HG02623 (cell line): ENCODE data around the gene GMPR.

Source experiments
- ATAC-seq: cut with Tn5 transposase; IDR thresholded peaks from one replicate; pipeline ENCODE4 v1.9.1; 2021; ENCODE audit warnings: moderate library complexity; ENCODE audit not compliant: unreplicated experiment

Gene GMPR

GRCh38 chr6:16238057-16238962 lies at the start of gene GMPR:
GMPR (plus strand) TSS chr6:16238587; CDS start chr6:16238694, 107 bp downstream.
- peak; percentile 70 for ATAC-seq

DNA sequence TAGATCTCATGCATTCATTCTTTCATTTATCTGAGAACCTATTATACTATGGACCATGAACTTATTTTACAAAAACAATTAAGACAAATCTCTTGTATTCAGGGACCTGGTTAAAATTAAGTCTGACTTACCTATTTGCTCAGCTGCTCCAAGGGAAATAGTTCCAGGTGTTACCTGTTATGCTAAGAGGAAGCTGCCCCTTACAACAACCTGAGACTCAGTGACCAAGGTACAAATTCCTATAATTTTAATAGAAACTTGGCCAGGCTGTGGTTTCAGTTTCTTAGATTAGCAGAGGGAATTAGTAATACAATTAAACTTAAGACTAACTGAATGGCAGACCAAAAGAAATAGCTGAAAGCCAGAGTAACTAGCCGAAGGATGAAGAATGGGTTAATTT lies 48.2 kb upstream of the GMPR start:
- ATAC-seq = no peak

DNA sequence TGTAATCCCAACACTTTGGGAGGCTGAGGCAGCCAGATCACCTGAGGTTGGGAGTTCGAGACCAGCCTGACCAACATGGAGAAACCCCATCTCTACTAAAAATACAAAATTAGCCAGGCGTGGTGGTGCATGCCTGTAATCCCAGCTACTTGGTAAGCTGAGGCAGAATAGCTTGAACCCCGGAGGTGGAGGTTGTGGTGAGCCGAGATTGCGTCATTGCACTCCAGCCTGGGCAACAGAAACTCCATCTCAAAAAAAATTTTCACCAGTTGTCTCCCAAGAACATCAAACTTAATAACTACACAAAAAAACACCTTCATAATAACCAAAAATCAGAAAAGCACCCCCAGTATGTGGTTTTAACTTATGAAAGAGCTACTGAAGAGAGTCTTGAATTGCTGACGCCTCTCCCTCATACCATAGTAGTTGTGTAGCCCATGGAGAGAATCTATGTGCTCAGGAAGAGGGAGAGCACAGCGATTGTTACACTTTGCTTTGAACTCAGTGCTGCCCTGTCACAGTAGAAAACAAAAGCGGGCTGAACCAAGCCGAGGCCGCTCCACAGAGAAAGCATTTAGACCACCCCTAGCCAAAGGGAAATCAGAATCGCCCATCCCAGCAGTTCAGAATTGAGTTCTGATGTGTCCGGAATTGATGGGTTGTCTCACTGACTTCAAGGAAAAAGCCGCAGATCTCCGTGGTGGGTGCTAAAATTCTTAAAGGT lies 42.0 kb upstream of the GMPR start:
- no peak for ATAC-seq

DNA sequence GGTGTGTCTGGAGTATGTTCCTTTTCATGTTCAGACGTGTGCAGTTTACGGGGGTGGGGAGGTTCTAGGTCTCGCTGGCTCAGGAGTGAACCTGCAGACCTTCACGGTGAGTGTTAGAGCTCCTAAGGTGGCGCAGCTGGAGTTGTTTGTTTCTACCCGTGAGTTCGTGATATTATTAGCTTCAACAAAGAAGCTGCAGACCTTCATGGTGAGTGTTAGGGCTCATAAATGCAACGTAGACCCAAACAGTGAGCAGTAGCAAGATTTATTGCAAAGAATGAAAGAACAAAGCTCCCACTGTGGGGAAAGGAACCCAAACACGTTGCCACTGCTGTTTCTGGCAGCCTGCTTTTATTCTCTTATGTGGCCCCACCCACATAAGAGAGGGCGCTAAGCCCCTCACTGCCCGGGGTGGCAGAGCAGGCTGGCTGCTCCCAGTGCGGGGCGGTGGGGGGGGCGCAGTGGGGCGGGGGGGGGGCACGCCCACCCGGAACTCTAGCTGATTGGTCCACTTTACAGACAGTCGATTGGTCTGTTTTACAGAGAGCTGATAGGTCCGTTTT lies 41.3 kb upstream of the GMPR start:
- no peak for ATAC-seq

DNA sequence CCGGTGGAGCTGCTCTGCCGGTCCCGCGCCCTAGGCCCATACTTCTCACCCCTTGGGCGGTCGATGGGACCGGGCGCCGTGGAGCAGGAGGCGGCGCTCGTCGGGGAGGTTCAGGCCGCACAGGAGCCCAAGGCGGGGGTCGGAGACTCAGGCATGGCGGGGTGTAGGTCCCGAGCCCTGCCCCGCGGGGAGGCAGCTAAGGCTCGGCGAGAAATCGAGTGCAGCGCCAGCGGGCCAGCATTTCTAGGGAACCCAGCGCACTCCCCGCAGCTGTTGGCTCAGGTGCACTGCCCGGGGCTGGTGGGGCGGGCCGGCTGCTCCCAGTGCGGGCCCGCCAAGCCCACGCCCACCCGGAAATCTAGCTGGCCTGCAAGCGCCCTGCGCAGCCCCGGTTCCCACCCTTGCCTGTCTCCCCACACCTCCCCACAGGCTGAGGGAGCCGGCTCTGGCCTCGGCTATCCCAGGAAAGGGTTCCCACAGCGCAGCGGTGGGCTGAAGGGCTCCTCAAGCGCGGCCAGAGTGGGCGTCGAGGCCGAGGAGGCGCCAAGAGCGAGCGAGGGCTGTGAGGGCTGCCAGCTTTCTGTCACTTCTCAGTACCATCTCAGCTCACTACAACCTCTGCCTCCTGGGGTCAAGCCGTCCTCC lies 40.2 kb upstream of the GMPR start:
- no peak for ATAC-seq

DNA sequence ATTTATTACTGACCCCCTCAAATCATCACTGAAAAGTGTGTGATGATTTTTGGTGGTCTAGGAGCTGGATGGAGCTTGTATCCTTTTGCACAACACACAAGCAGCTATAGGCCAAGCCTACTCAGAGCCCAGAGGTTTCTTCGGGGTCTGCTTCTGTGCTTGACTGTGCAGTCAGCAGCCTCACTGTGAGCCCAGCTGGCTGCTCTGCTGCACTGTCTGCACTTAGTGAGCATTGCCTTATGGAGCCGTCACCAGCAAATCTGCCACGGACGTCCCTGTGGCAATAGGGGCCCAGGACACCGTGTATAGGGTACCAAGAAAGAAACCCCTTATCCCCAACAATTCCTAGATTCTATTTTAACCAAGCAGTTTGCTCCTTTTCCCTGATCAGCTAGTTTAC lies 38.6 kb upstream of the GMPR start:
- ATAC-seq = no peak

- ATAC-seq = no peak
These were observed 38.0 kb upstream of the GMPR start for GRCh38 chr6:16200321-16200883.

DNA sequence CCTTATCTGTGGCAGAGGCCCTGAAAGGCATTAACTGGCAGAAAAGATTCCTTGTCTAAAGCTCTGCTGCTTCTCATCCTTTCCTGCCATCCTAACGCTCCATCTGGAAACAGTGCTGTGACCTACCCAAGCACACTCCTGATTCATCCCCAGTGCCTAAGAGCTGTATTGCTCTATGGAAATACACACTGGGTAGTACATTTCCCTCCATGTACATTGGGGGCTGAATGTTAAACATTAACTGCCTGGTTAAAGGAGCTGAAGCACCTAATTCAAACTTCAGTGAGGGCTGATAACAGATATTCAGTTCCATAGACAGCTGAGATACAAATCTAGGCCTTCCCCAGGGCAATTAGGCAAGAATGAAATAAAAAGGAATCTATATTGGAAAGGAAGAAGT lies 36.7 kb upstream of the GMPR start:
- no peak for ATAC-seq

DNA sequence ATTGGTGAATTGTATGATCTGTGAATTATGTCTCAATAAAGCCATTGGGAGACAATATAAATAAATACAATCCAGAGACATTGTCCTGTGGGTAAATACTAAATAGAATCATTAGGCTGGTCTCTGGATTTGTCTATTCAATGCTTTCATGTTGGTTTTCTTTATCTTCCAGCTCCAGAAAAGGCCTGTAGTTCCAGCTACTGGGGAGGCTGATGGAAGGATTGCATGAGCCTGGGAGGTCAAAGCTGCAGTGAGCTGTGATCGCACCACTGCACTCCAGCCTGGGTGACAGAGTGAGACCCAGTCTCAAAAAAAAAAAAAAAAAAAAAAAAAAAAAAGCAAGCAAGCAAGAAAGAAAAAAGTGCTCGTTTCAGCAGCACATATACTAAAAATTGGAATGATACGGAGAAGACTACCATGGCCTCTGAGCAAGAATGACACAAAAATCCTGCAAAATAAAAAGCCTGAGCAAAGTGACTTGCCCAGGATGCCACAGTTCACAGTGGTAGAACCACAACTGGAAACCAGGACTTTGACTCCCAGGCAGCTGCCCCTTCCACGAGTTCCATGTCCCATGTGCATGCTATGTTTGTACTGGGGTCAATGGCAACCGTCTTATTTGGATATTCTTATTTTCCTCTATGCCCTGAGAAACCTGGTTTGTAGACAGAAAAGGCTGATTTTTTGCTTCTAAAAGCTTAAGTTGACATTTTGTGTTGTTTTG lies 33.6 kb upstream of the GMPR start:
- no peak for ATAC-seq

- peak; percentile 87 for ATAC-seq
These were observed 32.8 kb upstream of the GMPR start for GRCh38 chr6:16205377-16206144.

- no peak for ATAC-seq
These were observed 31.8 kb upstream of the GMPR start for GRCh38 chr6:16206595-16207037.

GRCh38 chr6:16208989-16209388 lies 29.4 kb upstream of the GMPR start:
- ATAC-seq = no peak

DNA sequence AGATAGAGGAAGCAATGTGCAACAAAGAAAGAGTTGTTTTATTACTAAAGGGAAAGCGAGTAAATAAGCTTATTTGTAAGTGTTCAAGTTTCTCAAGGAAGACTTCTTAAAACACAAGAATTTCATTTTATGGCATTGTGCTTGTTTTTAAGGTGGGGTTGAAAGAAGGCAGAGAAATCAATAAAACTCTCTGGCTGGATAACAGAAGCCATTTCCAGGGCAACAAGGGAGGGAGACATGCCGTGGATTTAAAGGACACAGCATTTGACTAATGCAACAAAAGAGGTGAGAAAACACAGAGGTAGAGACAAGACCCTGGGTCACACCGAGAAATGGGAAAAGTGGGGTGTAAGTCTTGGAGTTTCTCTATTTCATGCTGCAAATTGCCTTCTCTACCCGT lies 28.8 kb upstream of the GMPR start:
- ATAC-seq = no peak

- ATAC-seq = no peak
These were observed 26.1 kb upstream of the GMPR start for GRCh38 chr6:16212276-16212675.

DNA sequence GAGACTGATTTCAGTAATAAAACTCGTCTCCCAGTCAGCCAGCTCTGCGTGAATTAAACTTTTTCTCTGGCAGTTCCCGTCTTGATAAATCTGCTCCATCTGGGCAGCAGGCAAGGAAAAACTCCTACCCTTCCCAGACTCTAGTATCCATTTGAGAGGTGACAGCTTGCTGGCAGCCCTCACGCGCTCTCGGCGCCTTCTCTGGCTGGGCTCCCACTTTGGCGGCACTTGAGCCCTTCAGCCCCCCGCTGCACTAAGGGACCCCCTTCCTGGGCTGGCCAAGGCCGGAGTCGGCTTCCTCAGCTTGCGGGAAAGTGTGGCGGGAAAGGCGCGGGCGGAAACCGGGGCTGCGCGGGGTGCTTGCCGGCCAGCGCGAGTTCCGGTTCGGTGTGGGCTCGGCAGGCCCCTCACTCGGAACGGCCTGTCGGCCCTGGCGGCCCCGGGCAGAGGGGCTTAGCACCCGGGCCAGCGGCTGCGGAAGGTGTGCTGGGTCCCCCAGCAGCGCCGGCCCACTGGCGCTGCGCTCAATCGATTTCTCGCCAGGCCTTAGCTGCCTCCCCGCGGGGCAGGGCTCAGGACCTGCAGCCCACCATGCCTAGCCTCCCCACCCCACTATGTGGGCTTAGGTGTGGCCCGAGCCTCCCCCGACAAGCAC lies 21.8 kb upstream of the GMPR start:
- no peak for ATAC-seq

GRCh38 chr6:16217156-16217721 lies 21.1 kb upstream of the GMPR start:
- no peak for ATAC-seq

GRCh38 chr6:16222826-16223225 lies 15.6 kb upstream of the GMPR start:
- no peak for ATAC-seq

GRCh38 chr6:16223362-16223761 lies 15.0 kb upstream of the GMPR start:
- ATAC-seq = no peak

- ATAC-seq = no peak
These were observed 14.0 kb upstream of the GMPR start for GRCh38 chr6:16224409-16224808.
